Fibroblast of the aortic adventitia (primary cell): ENCODE results near the gene ITPRIPL1. TPM values are rescaled to one million over a fixed set of nuclear protein-coding genes. Genes with fewer than 3 reads are reported as not detected.
"Not testable (repeated sequence)": the region's sequence is repeated elsewhere in the genome, so short reads cannot be mapped to it uniquely, and the experiment has no call there.

Experiments
- DNase-seq: peaks from one replicate; pipeline ENCODE4 v3.0.0-alpha.2; 2010; ENCODE audit warnings: low read depth
- H3K4me3 ChIP-seq: 2 replicates; pipeline ENCODE4 v1.5.1; 2011; ENCODE audit warnings: low read depth, mild to moderate bottlenecking, control low read depth, low read length, moderate library complexity
- CTCF ChIP-seq: IDR thresholded peaks from 2 replicates; pipeline ENCODE4 v1.5.1; 2011; ENCODE audit warnings: mild to moderate bottlenecking, low read length, control low read depth, inconsistent platforms; ENCODE audit not compliant: insufficient read depth
- total RNA-seq: library from RNA; depleted of rRNA; stranded (reverse); fragments of >200 nt; gene quantifications from 2 replicates; pipeline ENCODE4 v1.2.3, GENCODE V29; 2012; ENCODE audit warnings: low replicate concordance

The ITPRIPL1 gene
- 2.5 and 3.4 TPM in 2 replicates for total RNA-seq

GRCh38 chr2:96325041-96325883 lies at the start of gene ITPRIPL1:
Gene ITPRIPL1 (plus strand): TSS chr2:96325317. CDS start chr2:96325840, 523 bp downstream.
- no peak for DNase-seq
- H3K4me3 ChIP-seq = peak within 1 kb of the TSS; percentile 37
- no peak for TF ChIP-seq CTCF

GRCh38 chr2:96276787-96277499 lies 48.2 kb upstream of the ITPRIPL1 start:
- H3K4me3 ChIP-seq = no peak overlapping the region
- TF ChIP-seq CTCF = no peak
- DNase-seq = no peak

GRCh38 chr2:96287273-96287856 lies 37.8 kb upstream of the ITPRIPL1 start:
- DNase-seq = no peak
- no peak overlapping the region for H3K4me3 ChIP-seq
- TF ChIP-seq CTCF = no peak

- no peak overlapping the region for H3K4me3 ChIP-seq
- no peak for TF ChIP-seq CTCF
- DNase-seq = no peak
Measured at GRCh38 chr2:96291751-96292150, 33.4 kb upstream of the ITPRIPL1 start.

GRCh38 chr2:96294271-96294670 lies 30.8 kb upstream of the ITPRIPL1 start:
- DNase-seq, H3K4me3 ChIP-seq: not testable (repeated sequence)

GRCh38 chr2:96296925-96297324 lies 28.2 kb upstream of the ITPRIPL1 start:
- TF ChIP-seq CTCF = no peak
- DNase-seq = no peak
- no peak overlapping the region for H3K4me3 ChIP-seq

- TF ChIP-seq CTCF = no peak
- no peak for DNase-seq
- H3K4me3 ChIP-seq = no peak overlapping the region
Measured at GRCh38 chr2:96301865-96302264, 23.3 kb upstream of the ITPRIPL1 start.
